Fibroblast of the conjunctiva (primary cell): ENCODE results near the gene GPX4.
"Not testable (repeated sequence)": the region's sequence is repeated elsewhere in the genome, so short reads cannot be mapped to it uniquely, and the experiment has no call there.

ENCODE experiments used
- DNase-seq: peaks from one replicate; pipeline ENCODE4 v3.0.0-alpha.2; 2010; ENCODE audit warnings: low read depth

The GPX4 gene

GRCh38 chr19:1113986-1114483 is 10.2 kb downstream of the GPX4 start:
- no peak for DNase-seq

DNA sequence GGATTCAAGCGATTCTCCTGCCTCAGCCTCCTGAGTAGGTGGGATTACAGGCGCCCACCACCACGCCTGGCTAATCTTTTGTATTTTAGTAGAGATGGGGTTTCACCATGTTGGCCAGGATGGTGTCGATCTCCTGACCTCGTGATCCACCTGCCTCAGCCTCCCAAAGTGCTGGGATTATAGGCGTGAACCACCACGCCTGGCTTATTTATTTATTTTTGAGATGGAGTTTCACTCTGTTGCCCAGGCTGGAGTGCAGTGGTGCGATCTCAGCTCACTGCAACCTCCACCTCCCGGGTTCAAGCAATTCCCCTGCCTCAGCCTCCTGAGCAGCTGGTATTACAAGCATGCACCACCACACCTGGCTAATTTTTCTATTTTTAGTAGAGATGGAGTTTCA is 10.9 kb downstream of the GPX4 start:
- not testable (repeated sequence) for DNase-seq

GRCh38 chr19:1115646-1116420 is 12.0 kb downstream of the GPX4 start:
- no peak for DNase-seq

GRCh38 chr19:1116726-1117581 is 13.2 kb downstream of the GPX4 start:
- DNase-seq, result no peak

DNA sequence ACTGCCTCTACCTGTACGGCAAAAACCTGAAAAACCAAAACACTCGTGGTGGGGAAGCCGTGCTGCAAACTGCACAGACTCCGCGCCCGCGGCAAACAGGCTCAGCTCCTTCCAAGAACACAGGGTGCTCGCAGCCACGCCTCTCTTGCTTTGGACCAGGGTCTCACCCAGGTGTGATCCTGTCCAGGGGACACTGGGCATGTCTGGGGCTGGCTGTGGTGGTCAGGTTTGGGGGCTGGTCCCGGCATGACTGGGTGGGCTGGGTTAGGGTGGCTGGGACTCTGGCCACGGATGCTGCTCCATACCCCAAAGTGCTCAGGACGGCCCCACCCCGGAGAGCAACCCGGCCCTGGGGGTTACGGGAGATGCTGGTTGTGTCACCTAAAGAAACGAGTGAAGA is 13.9 kb downstream of the GPX4 start:
- no peak for DNase-seq

- DNase-seq, result no peak
Measured at GRCh38 chr19:1118999-1119398, 15.2 kb downstream of the GPX4 start.

- no peak for DNase-seq
Measured at GRCh38 chr19:1119475-1120217, 15.9 kb downstream of the GPX4 start.

DNA sequence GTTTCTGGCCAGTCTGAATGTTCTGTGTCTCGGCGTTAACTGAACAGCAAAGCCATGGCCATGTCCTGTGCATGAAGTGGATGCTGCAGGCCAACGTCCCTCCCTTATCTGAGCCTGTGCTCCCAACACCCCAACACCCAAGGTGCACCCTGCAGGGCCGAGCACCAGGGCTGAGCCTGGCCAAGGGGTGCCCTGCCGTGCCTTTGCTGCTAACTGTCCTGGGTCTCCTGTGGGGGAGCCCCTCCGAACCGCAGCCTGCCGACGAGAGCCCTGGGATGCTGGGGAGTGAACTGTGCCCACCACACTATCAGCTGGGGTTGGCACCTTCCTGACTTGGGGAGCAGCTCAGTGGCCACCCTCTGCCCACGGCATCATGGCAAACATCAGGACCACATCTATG is 17.6 kb downstream of the GPX4 start:
- DNase-seq, result no peak

DNA sequence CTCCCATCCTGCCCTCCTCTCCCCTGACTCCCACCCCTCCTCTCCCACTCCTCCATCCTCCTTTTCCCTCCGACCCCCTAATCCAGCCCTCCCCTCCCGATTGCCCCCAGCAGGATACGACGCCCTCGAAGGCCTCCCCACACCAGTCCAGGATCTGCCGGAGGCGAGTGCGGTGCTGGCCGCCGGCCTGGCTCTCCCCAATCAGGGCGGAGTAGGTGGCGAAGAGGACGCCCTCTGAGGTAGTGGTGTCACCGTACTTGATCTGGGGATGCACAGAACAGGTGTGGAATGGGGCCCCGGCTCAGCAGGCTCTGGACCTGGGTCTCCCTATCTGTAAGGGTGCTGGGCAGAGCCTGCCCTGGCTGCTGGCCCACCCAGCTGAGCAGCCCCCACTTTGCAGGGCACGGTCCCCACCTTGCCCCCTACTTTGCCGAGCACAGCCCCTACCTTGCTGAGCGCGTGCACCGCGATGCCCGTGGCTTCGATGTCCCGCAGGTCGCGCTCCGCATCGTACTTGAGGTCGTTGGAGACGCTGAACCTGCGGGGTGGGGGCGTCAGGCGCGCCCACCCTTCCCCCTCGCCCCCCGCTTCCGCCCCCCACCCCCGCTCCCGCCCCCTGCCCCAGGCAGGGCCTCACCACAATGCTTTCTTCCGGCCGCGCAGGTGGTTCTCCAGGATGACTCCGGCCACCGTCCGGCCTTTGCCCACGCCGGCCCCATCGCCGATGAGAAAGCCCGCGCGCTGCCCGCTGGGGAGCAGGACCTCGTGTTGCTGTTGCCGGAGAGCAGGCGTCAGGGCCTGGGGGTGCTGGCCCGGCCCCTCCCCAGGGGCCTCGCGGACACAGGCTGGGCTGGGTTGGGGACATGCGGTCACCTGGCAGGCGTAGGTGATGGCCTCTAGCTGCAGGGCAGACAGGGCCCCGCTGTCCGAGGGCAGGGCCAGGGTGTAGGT is 18.5 kb downstream of the GPX4 start:
- no peak for DNase-seq

GRCh38 chr19:1122972-1123363 is 19.2 kb downstream of the GPX4 start:
- DNase-seq, result peak; percentile 64

GRCh38 chr19:1123381-1123780 is 19.6 kb downstream of the GPX4 start:
- DNase-seq, result no peak

- no peak for DNase-seq
Measured at GRCh38 chr19:1123885-1124677, 20.3 kb downstream of the GPX4 start.

- DNase-seq, result no peak
Measured at GRCh38 chr19:1125601-1126467, 22.0 kb downstream of the GPX4 start.

DNA sequence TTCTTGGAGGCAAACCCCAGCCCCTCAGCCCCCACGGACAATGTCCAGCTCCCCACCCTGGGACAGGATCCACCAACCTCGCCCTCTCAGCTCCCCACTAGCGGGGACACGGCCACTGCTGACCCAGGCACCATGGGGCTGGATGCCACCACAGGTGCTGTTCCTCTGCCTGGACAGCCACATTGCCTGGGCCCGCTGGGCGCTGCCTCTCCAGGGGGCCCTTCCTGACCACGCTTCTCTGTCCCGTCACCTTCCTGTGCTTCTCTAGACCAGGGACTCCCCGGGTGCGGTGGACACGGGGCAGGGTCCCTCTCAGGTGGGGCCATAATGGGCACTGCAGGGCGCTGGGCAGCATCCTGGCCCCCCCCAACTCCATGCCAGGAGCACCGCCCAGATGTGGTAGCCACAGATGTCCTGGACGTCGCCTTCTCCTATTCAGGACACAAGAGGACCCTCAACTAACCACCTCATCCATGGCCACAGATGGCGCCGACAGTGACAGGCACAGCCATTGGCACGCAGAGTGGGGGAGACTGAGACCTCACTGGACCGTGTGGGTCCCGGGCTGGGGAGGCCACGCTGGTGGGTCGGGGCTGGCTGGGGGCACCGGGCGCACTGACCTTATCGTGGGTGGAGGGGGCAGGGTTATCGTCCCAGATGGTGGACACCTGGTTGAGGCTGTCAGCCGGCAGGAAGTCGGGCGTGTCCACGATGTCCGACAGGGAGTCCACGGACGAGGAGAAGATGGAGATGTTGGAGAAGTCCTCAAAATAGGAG is 23.4 kb downstream of the GPX4 start:
- no peak for DNase-seq

GRCh38 chr19:1128106-1128505 is 24.3 kb downstream of the GPX4 start:
- no peak for DNase-seq

GRCh38 chr19:1129084-1129483 is 25.3 kb downstream of the GPX4 start:
- DNase-seq, result not testable (repeated sequence)

- DNase-seq, result no peak
Measured at GRCh38 chr19:1129535-1129934, 25.7 kb downstream of the GPX4 start.
